GM18517 (cell line): ENCODE results near the gene TGFB1.
"Not testable (repeated sequence)": the region's sequence is repeated elsewhere in the genome, so short reads cannot be mapped to it uniquely, and the experiment has no call there.

Experiments
- ATAC-seq: cut with Tn5 transposase; IDR thresholded peaks from one replicate; pipeline ENCODE4 v1.9.1; 2021; ENCODE audit warnings: mild to moderate bottlenecking, moderate library complexity; ENCODE audit not compliant: unreplicated experiment

The TGFB1 gene

GRCh38 chr19:41304706-41305483 is 48.8 kb downstream of the TGFB1 start:
- ATAC-seq: no peak

GRCh38 chr19:41303954-41304353 is 49.8 kb downstream of the TGFB1 start:
- ATAC-seq: no peak

GRCh38 chr19:41302624-41303351 is 50.9 kb downstream of the TGFB1 start:
- ATAC-seq: no peak

- ATAC-seq: no peak
Observed at GRCh38 chr19:41300555-41300954, 53.2 kb downstream of the TGFB1 start.

GRCh38 chr19:41299755-41300089 is 54.0 kb downstream of the TGFB1 start:
- no peak for ATAC-seq

- no peak for ATAC-seq
Observed at GRCh38 chr19:41299046-41299754, 54.5 kb downstream of the TGFB1 start.

- peak; percentile 3 for ATAC-seq
Observed at GRCh38 chr19:41298348-41298964, 55.3 kb downstream of the TGFB1 start.

- ATAC-seq: peak; percentile 61
Observed at GRCh38 chr19:41297628-41298347, 55.9 kb downstream of the TGFB1 start.

GRCh38 chr19:41296433-41296871 is 57.3 kb downstream of the TGFB1 start:
- ATAC-seq: no peak

GRCh38 chr19:41295499-41295898 is 58.2 kb downstream of the TGFB1 start:
- ATAC-seq: no peak

GRCh38 chr19:41294393-41294792 is 59.3 kb downstream of the TGFB1 start:
- no peak for ATAC-seq

GRCh38 chr19:41289814-41290213 is 63.9 kb downstream of the TGFB1 start:
- not testable (repeated sequence) for ATAC-seq

GRCh38 chr19:41288673-41289530 is 64.8 kb downstream of the TGFB1 start:
- no peak for ATAC-seq
